Smooth muscle cell (in vitro differentiated cells): ENCODE data around the gene IFT81. TPM values are rescaled to one million over a fixed set of nuclear protein-coding genes. Genes with fewer than 3 reads are reported as not detected.

Source experiments
- DNase-seq: peaks from one replicate; lab custom pipeline; 2025; ENCODE audit not compliant: unreplicated experiment; lab: John Stamatoyannopoulos, UW
- H2AFZ ChIP-seq: fragments of 200-600 bp; sonication (generic); 2 replicates; pipeline ENCODE4 v1.6.0; 2016; ENCODE audit warnings: antibody characterized with exemption, low read depth, mild to moderate bottlenecking
- H3F3A ChIP-seq: fragments of 200-600 bp; sonication (generic); 2 replicates; pipeline ENCODE4 v1.6.0; 2017; ENCODE audit warnings: antibody characterized with exemption, low read depth
- H3K27ac ChIP-seq: fragments of 200-600 bp; sonication (generic); 2 replicates; pipeline ENCODE4 v1.5.1; 2016; ENCODE audit warnings: low read depth, mild to moderate bottlenecking
- H3K27me3 ChIP-seq: fragments of 200-600 bp; sonication (generic); 2 replicates; pipeline ENCODE4 v1.6.1; 2016; ENCODE audit warnings: low read depth, mild to moderate bottlenecking
- H3K36me3 ChIP-seq: fragments of 200-600 bp; sonication (generic); 2 replicates; pipeline ENCODE4 v1.5.1; 2016; ENCODE audit warnings: low read depth
- H3K4me1 ChIP-seq: fragments of 200-600 bp; sonication (generic); 2 replicates; pipeline ENCODE4 v1.5.1; 2016; ENCODE audit warnings: low read depth
- H3K4me2 ChIP-seq: fragments of 200-600 bp; sonication (generic); 2 replicates; pipeline ENCODE4 v1.6.0; 2016; ENCODE audit warnings: mild to moderate bottlenecking
- H3K4me3 ChIP-seq: fragments of 200-600 bp; sonication (generic); 2 replicates; pipeline ENCODE4 v1.5.1; 2016; ENCODE audit warnings: mild to moderate bottlenecking
- H3K79me2 ChIP-seq: fragments of 200-600 bp; sonication (generic); 2 replicates; pipeline ENCODE4 v1.6.0; 2016; ENCODE audit warnings: low read depth, mild to moderate bottlenecking
- H3K9ac ChIP-seq: fragments of 200-600 bp; sonication (generic); 2 replicates; pipeline ENCODE4 v1.6.0; 2016; ENCODE audit warnings: low read depth
- H3K9me3 ChIP-seq: fragments of 200-600 bp; sonication (generic); replicated peaks from 2 replicates; pipeline ENCODE4 v1.5.1; 2016; ENCODE audit warnings: low read depth
- H4K20me1 ChIP-seq: fragments of 200-600 bp; sonication (generic); 2 replicates; pipeline ENCODE4 v1.6.0; 2016; ENCODE audit warnings: low read depth
- CTCF ChIP-seq: fragments of 200-600 bp; sonication (generic); IDR thresholded peaks from 2 replicates; pipeline ENCODE4 v1.5.1; 2017; ENCODE audit warnings: borderline replicate concordance, mild to moderate bottlenecking, antibody characterized with exemption; ENCODE audit not compliant: insufficient read depth, poor library complexity, severe bottlenecking
- WGBS: methylation state at CpG from one replicate; pipeline ENCODE4 v1.1.7; 2016; ENCODE audit warnings: low lambda C conversion rate; 5-methylcytosine and 5-hydroxymethylcytosine counted together
- polyA plus RNA-seq: library from polyadenylated mRNA; unstranded; fragments of >200 nt; fragmentation: Nextera tagmentation; extraction: Ambion mirVana; gene quantifications from 2 replicates; pipeline ENCODE4 v1.2.1, GENCODE V29; 2016
- total RNA-seq: library from RNA; depleted of rRNA; stranded (reverse); fragments of >200 nt; gene quantifications from 2 replicates; pipeline ENCODE4 v1.2.3, GENCODE V29; 2014

Gene IFT81
- total and polyA plus RNA-seq, 2 experiments from 2014 or later = 9.1 to 11.0 TPM

GRCh38 chr12:110093631-110094311, 30.4 kb upstream of the IFT81 start:
- Histone ChIP-seq H4K20me1 (no peaks in the 10 kb centered on the region), H2AFZ (no peak overlapping the region)
- TF ChIP-seq CTCF = no peak

DNA sequence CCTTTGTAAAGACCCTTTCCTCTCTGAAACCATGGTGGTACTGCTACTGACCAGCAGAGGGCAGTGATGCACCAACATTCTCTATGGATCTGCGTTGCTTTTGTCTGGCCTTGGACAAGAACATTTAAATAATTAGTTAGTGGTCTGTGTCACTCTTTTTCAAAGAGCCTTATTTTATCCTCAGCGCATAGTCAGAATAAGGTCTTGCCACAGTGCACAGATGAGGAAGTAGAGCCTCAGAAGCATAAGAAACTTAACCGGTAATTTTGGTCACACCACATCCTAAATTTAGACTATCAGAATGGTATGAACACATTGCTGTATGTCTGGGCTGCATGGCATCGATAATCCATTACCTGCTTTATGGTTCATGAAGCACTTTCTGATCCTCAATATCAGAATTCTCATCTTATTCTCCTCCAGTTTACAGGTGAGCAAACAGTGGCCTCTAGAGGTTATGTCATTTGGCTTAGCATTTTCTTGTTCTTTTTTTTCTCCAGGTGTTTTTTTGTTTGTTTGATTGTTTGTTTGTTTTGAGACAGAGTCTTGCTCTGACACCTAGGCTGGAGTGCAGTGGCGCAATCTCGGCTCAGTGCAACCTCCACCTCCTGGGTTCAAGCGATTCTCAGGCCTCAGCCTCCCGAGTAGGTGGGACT, 23.7 kb upstream of the IFT81 start:
- Histone ChIP-seq H3K4me1 (no peaks in the 10 kb centered on the region), H3K9me3 (no peaks in the 10 kb centered on the region), H3K4me2 (no peak overlapping the region), H3F3A (no peaks in the 10 kb centered on the region), H3K27ac (no peak overlapping the region), H3K4me3 (no peak overlapping the region), H3K9ac (no peak overlapping the region), H3K36me3 (no peaks in the 10 kb centered on the region), H4K20me1 (no peaks in the 10 kb centered on the region), H3K79me2 (no peaks in the 10 kb centered on the region), H2AFZ (peak overlapping the region; percentile 23), H3K27me3 (no peaks in the 10 kb centered on the region)
- peak; percentile 90 for TF ChIP-seq CTCF
- DNase-seq = peak; percentile 9
- WGBS = 67% methylated on average over 8 of the region's 8 CpGs

More at GRCh38 chr12:110093631-110094311, 30.4 kb upstream of the IFT81 start:
- Histone ChIP-seq H3K79me2 (no peaks in the 10 kb centered on the region), H3K36me3 (no peaks in the 10 kb centered on the region), H3K9ac (no peak overlapping the region), H3K27ac (no peak overlapping the region), H3K9me3 (no peaks in the 10 kb centered on the region), H3K4me2 (no peak overlapping the region), H3K27me3 (peaks cover 8% of the 10 kb centered on the region), H3K4me1 (no peaks in the 10 kb centered on the region), H3K4me3 (no peak overlapping the region), H3F3A (no peaks in the 10 kb centered on the region)
- 60% methylated on average over 7 of the region's 7 CpGs for WGBS
- DNase-seq = no peak

- H4K20me1 ChIP-seq = no peaks in the 10 kb centered on the region
- H3K4me2 ChIP-seq = no peak overlapping the region
- H3F3A ChIP-seq = no peaks in the 10 kb centered on the region
- H3K4me3 ChIP-seq = no peak overlapping the region
- DNase-seq = no peak
- WGBS = 87% methylated on average over 3 of the region's 3 CpGs
- no peak overlapping the region for H2AFZ ChIP-seq
- H3K79me2 ChIP-seq = no peaks in the 10 kb centered on the region
- no peak overlapping the region for H3K27ac ChIP-seq
- no peaks in the 10 kb centered on the region for H3K4me1 ChIP-seq
- TF ChIP-seq CTCF = peak; percentile 29
- no peak overlapping the region for H3K9ac ChIP-seq
- no peaks in the 10 kb centered on the region for H3K27me3 ChIP-seq
- no peaks in the 10 kb centered on the region for H3K36me3 ChIP-seq
- no peaks in the 10 kb centered on the region for H3K9me3 ChIP-seq
Measured at GRCh38 chr12:110102255-110102654, 21.9 kb upstream of the IFT81 start.
